Measurements from ENCODE around the gene TBC1D2B.

- TF ChIP-seq CTCF (IDR thresholded peaks at IDR 0.05) (peak; percentile 8 to 42 (median 31)), POLR2A (IDR thresholded peaks at IDR 0.05) (no peak)
Observed at GRCh38 chr15:78000091-78000926, 77.2 kb downstream of the TBC1D2B start.

Measured in testis (tissue), 2 donors.